Right atrium auricular region (tissue), 2 donors: ENCODE measurements around the gene KIFBP. TPM values are rescaled to one million over a fixed set of nuclear protein-coding genes. Genes with fewer than 3 reads are reported as not detected.
"Not testable (repeated sequence)": the region's sequence is repeated elsewhere in the genome, so short reads cannot be mapped to it uniquely, and the experiment has no call there.

Source experiments
- DNase-seq: peaks from one replicate; pipeline ENCODE4 v3.0.0-alpha.2; 2019; ENCODE audit warnings: low spot score
- H3K27ac ChIP-seq, 2 donors: fragments of 200-600 bp; sonication (generic); 1 replicate in 1 of 2; 2 replicates in 1 of 2; pipeline ENCODE4 v1.5.1; 2016 to 2019
- H3K27me3 ChIP-seq, 2 donors: fragments of 200-600 bp; sonication (generic); one replicate each; pipeline versions ENCODE4 v1.5.1 to v1.6.0; 2017 to 2019
- H3K36me3 ChIP-seq: fragments of 200-600 bp; sonication (generic); one replicate; pipeline ENCODE4 v1.5.1; 2016
- H3K4me1 ChIP-seq, 2 donors: fragments of 200-600 bp; sonication (generic); one replicate each; pipeline versions ENCODE4 v1.5.1 to v1.6.0; 2017 to 2019
- H3K4me3 ChIP-seq, 2 donors: fragments of 200-600 bp; sonication (generic); 1 replicate in 1 of 2; 2 replicates in 1 of 2; pipeline ENCODE4 v1.5.1; 2017 to 2019; ENCODE audit warnings: mild to moderate bottlenecking in 1 of 2, moderate library complexity in 1 of 2
- H3K9me3 ChIP-seq, 2 donors: fragments of 200-600 bp; sonication (generic); one replicate each; pipeline ENCODE4 v1.5.1; 2019
- total RNA-seq, 2 donors: library from RNA; depleted of rRNA; stranded (reverse); fragments of >200 nt; gene quantifications; one replicate each; pipeline ENCODE4 v1.1.0, GENCODE V29; 2016
- TF ChIP-seq, protein P1 (sequence below), 2 donors: fragments of 200-600 bp; sonication (generic); IDR thresholded peaks; one replicate each; pipeline ENCODE4 v1.5.1; 2019; ENCODE audit warnings: antibody characterized with exemption in 2 of 2

Gene KIFBP, protein sequence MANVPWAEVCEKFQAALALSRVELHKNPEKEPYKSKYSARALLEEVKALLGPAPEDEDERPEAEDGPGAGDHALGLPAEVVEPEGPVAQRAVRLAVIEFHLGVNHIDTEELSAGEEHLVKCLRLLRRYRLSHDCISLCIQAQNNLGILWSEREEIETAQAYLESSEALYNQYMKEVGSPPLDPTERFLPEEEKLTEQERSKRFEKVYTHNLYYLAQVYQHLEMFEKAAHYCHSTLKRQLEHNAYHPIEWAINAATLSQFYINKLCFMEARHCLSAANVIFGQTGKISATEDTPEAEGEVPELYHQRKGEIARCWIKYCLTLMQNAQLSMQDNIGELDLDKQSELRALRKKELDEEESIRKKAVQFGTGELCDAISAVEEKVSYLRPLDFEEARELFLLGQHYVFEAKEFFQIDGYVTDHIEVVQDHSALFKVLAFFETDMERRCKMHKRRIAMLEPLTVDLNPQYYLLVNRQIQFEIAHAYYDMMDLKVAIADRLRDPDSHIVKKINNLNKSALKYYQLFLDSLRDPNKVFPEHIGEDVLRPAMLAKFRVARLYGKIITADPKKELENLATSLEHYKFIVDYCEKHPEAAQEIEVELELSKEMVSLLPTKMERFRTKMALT
- total RNA-seq: 10 to 100 TPM; 36.4 to 48.8 TPM

DNA sequence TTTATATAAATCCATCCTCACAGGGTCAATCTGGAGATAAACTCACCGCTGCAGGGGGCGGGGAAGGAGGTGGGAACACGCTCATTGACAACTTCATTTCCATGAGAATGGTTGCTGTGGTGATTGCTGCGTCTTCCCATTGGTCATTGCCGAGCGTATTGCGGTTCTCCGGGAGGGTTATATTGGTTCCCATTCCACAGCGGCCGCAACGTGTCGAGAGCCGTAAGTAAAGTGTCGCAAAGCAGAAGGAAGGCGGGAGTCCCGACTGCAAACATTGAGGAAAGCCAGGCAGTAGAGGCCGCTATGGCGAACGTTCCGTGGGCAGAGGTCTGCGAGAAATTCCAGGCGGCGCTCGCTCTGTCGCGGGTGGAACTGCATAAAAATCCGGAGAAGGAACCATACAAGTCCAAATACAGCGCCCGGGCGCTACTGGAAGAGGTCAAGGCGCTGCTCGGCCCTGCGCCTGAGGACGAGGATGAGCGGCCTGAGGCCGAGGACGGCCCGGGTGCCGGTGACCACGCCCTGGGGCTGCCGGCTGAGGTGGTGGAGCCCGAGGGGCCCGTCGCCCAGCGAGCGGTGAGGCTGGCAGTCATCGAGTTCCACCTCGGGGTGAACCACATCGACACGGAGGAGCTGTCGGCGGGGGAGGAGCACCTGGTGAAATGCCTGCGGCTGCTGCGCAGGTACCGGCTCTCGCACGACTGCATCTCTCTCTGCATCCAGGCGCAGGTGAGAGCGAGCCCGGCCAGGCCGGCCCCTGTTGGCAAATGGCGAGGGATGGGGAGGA lies at the start of gene KIFBP:
KIFBP (plus strand) TSS at position 274 of the 787 bp plus-strand sequence; CDS start at position 304, 30 bp downstream.
- H3K9me3 ChIP-seq: no peaks in the 10 kb centered on the region
- peaks cover 16% of the 10 kb centered on the region for H3K36me3 ChIP-seq
- no peaks in the 10 kb centered on the region for H3K27me3 ChIP-seq
- peak within 1 kb of the TSS; percentile 97 to 98 for H3K4me3 ChIP-seq
- peak; percentile 96 for DNase-seq
- TF ChIP-seq, protein P1, sequence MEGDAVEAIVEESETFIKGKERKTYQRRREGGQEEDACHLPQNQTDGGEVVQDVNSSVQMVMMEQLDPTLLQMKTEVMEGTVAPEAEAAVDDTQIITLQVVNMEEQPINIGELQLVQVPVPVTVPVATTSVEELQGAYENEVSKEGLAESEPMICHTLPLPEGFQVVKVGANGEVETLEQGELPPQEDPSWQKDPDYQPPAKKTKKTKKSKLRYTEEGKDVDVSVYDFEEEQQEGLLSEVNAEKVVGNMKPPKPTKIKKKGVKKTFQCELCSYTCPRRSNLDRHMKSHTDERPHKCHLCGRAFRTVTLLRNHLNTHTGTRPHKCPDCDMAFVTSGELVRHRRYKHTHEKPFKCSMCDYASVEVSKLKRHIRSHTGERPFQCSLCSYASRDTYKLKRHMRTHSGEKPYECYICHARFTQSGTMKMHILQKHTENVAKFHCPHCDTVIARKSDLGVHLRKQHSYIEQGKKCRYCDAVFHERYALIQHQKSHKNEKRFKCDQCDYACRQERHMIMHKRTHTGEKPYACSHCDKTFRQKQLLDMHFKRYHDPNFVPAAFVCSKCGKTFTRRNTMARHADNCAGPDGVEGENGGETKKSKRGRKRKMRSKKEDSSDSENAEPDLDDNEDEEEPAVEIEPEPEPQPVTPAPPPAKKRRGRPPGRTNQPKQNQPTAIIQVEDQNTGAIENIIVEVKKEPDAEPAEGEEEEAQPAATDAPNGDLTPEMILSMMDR (IDR thresholded peaks at IDR 0.05): peak; percentile 22 to 58
- peak within 1 kb of the TSS; percentile 89 to 91 for H3K27ac ChIP-seq
- H3K4me1 ChIP-seq: peaks cover 0 to 46% of the 10 kb centered on the region in 2 donors

DNA sequence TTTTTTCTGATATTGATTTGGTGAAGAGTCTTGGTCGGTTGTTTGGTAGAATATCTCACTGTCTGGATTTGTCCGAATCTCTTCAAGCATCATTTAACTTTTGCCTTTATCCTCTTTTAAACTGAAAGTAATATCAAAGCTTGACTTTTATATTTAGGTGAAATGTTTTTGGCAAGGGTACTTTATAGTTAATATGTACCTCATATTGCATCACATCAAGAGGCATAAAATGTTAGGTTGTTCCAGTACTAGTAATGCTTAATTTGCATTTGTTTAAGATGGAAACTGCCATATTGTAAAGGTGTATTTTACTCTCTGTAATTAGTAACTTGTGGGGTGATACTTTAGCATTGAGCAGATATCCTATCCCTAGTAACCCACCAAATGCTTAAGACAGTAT lies 49.7 kb upstream of the KIFBP start:
- no peak overlapping the region for H3K4me3 ChIP-seq
- no peaks in the 10 kb centered on the region for H3K4me1 ChIP-seq
- H3K9me3 ChIP-seq: no peaks in the 10 kb centered on the region
- DNase-seq: no peak
- no peaks in the 10 kb centered on the region for H3K27me3 ChIP-seq
- no peak overlapping the region for H3K27ac ChIP-seq
- H3K36me3 ChIP-seq: peaks cover 59% of the 10 kb centered on the region
- TF ChIP-seq, protein P1 (IDR thresholded peaks at IDR 0.05): no peak

GRCh38 chr10:68940917-68941316 lies 47.7 kb upstream of the KIFBP start:
- DNase-seq, H3K27me3 ChIP-seq: not testable (repeated sequence)
- peaks cover 64% of the 10 kb centered on the region for H3K36me3 ChIP-seq

DNA sequence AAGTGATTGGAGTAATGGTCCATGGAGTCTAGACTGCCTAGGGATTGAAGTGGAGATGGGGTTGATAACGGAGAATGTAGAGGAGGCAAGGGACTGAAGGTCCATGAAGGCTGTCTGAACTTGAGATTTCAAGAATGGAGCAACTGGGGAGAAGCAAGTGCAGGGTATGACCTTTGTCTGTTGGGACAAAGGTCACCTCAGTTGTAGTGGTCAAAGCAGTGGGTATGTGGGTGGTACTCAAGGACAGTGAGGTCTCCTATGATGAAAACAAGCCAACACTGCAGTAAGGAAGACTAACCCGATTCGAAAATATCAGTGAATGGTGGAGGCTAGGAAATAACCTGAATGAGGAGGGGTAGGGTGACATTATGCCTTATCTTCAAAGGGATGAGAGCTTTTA lies 38.0 kb upstream of the KIFBP start:
- H3K27me3 ChIP-seq: no peaks in the 10 kb centered on the region
- no peak overlapping the region for H3K4me3 ChIP-seq
- no peak overlapping the region for H3K27ac ChIP-seq
- peaks cover 0 to 6% of the 10 kb centered on the region in 2 donors for H3K4me1 ChIP-seq
- H3K36me3 ChIP-seq: peaks cover 53% of the 10 kb centered on the region
- no peak for DNase-seq
- H3K9me3 ChIP-seq: no peaks in the 10 kb centered on the region
- TF ChIP-seq, protein P1 (IDR thresholded peaks at IDR 0.05): no peak

More at GRCh38 chr10:68940917-68941316, 47.7 kb upstream of the KIFBP start:
- not testable (repeated sequence) for H3K4me3 ChIP-seq, H3K9me3 ChIP-seq, H3K4me1 ChIP-seq, H3K27ac ChIP-seq

GRCh38 chr10:68954904-68955303 lies 33.7 kb upstream of the KIFBP start:
- H3K36me3 ChIP-seq: peaks cover 13% of the 10 kb centered on the region
- no peaks in the 10 kb centered on the region for H3K9me3 ChIP-seq
- H3K4me1 ChIP-seq: peaks cover 0 to 35% of the 10 kb centered on the region in 2 donors
- no peak overlapping the region for H3K4me3 ChIP-seq
- H3K27ac ChIP-seq: no peak overlapping the region
- TF ChIP-seq, protein P1 (IDR thresholded peaks at IDR 0.05): no peak
- DNase-seq: no peak
- H3K27me3 ChIP-seq: no peaks in the 10 kb centered on the region
